K562 (cell line): Measurements from ENCODE around the gene STRN3. TPM values are rescaled to one million over a fixed set of nuclear protein-coding genes. Genes with fewer than 3 reads are reported as not detected.
A peak's percentile ranks its signal among the peaks of the same experiment; 100 is the strongest.
"Not testable (repeated sequence)": the region's sequence is repeated elsewhere in the genome, so short reads cannot be mapped to it uniquely, and the experiment has no call there.

Experiments used
- ATAC-seq: fragments of 200-7000 bp; cut with Tn5 transposase; 3 replicates; pipeline ENCODE4 v1.9.1; 2020; ENCODE audit warnings: moderate library complexity
- BruUV-seq: library from RNA; stranded (reverse); fragments of 400-500 nt; replicated peaks from 2 replicates; lab custom pipeline; 2021; lab: Mats Ljungman, UMichigan
- CTCF ChIA-PET: fragments of 300-600 bp; formaldehyde crosslinking; extraction: SDS; loops from one replicate; lab custom pipeline; 2021; ENCODE audit warnings: low intra/inter-chr PET ratio; lab: Yijun Ruan, JAX
- POLR2A ChIA-PET: fragments of 300-600, 350-650 bp; sonication (Branson Sonifier 250); formaldehyde crosslinking; extraction: SDS; loops from one replicate; lab custom pipeline; 2021; ENCODE audit warnings: antibody characterized with exemption, inconsistent platforms; lab: Yijun Ruan, JAX
- DNase-seq, 4 experiments: peaks; one replicate each; pipeline versions ENCODE4 v3.0.0 to v3.0.0-alpha.2; 2011 to 2018; ENCODE audit warnings: low spot score in 3 of 4, mixed read lengths in 3 of 4; ENCODE audit errors: extremely low read depth in 1 of 4
- FAIRE-seq: peaks from 2 replicates; lab custom pipeline; 2011; peaks lifted over from hg19 to GRCh38; lab: Jason Lieb, UNC
- H2AFZ ChIP-seq: 2 replicates; pipeline ENCODE4 v1.6.0; 2011; ENCODE audit warnings: low read depth, low read length, control low read depth, inconsistent platforms
- H3K27ac ChIP-seq: fragments of 200-600 bp; 3 replicates; pipeline ENCODE4 v1.8.0; 2011; ENCODE audit warnings: low read depth, mild to moderate bottlenecking, control low read depth, inconsistent platforms, low read length, moderate library complexity, mixed read lengths; ENCODE audit errors: extremely low read depth
- H3K27me3 ChIP-seq, 2 experiments: fragments of 300-600 bp in 1 of 2; 2 replicates in 1 of 2; 3 replicates in 1 of 2; pipeline versions ENCODE4 v1.6.0 to v1.8.0; 2011; ENCODE audit warnings: inconsistent platforms in 2 of 2, low read length in 2 of 2, mild to moderate bottlenecking in 1 of 2, mixed read lengths in 1 of 2, moderate library complexity in 1 of 2; ENCODE audit not compliant: control insufficient read depth in 2 of 2, insufficient read depth in 2 of 2
- H3K36me3 ChIP-seq: fragments of 300-600 bp; 3 replicates; pipeline ENCODE4 v1.8.0; 2011; ENCODE audit warnings: mild to moderate bottlenecking, low read length, inconsistent platforms; ENCODE audit not compliant: control insufficient read depth, insufficient read depth
- H3K4me1 ChIP-seq, 2 experiments: fragments of 200-600 bp in 1 of 2; replicated peaks in 1 of 2; 2 replicates in 1 of 2; 3 replicates in 1 of 2; pipeline versions ENCODE4 v1.5.1 to v1.8.0; 2011; ENCODE audit warnings: inconsistent platforms in 2 of 2, low read length in 2 of 2, mild to moderate bottlenecking in 1 of 2, mixed read lengths in 1 of 2, moderate library complexity in 1 of 2; ENCODE audit not compliant: control insufficient read depth in 2 of 2, insufficient read depth in 2 of 2
- H3K4me2 ChIP-seq: 2 replicates; pipeline ENCODE4 v1.6.1; 2011; ENCODE audit warnings: low read length, control low read depth, inconsistent platforms, mixed read lengths; ENCODE audit not compliant: insufficient read depth
- H3K4me3 ChIP-seq: fragments of 200-600 bp; sonication (generic), shearing (Covaris generic); 2 replicates; pipeline ENCODE4 v1.5.1; 2016; ENCODE audit warnings: control low read depth, inconsistent platforms
- H3K79me2 ChIP-seq: fragments of 200-600 bp; 3 replicates; pipeline ENCODE4 v1.8.0; 2011; ENCODE audit warnings: low read length, inconsistent platforms; ENCODE audit not compliant: control insufficient read depth, insufficient read depth
- H3K9ac ChIP-seq, 2 experiments: 2 replicates each; pipeline versions ENCODE4 v1.6.0 to v1.6.1; 2011; ENCODE audit warnings: low read depth in 2 of 2, low read length in 2 of 2, control low read depth in 1 of 2, inconsistent platforms in 1 of 2, mild to moderate bottlenecking in 1 of 2, mixed read lengths in 1 of 2; ENCODE audit not compliant: insufficient read depth in 1 of 2
- H3K9me1 ChIP-seq: one replicate; pipeline ENCODE4 v1.6.0; 2011; ENCODE audit warnings: inconsistent platforms, mild to moderate bottlenecking, low read length, moderate library complexity; ENCODE audit not compliant: control insufficient read depth, insufficient read depth
- H3K9me3 ChIP-seq: replicated peaks from 2 replicates; pipeline ENCODE4 v1.5.1; 2011; ENCODE audit warnings: low read depth, low read length, inconsistent platforms; ENCODE audit not compliant: control insufficient read depth, insufficient read depth
- H4K20me1 ChIP-seq: replicated peaks from 2 replicates; pipeline ENCODE4 v1.6.1; 2011; ENCODE audit warnings: low read length, inconsistent platforms, mixed read lengths; ENCODE audit not compliant: control insufficient read depth, insufficient read depth
- MEIS2 ChIP-seq: fragments of 450-650 bp; IDR thresholded peaks from 2 replicates; pipeline ENCODE4 v1.6.1; 2014; ENCODE audit warnings: mild to moderate bottlenecking; ENCODE audit not compliant: partially characterized antibody
- PBX2 ChIP-seq, 2 experiments: IDR thresholded peaks in 1 of 2; conservative IDR thresholded peaks in 1 of 2; 2 replicates each; pipeline ENCODE4 v1.6.1; 2016; ENCODE audit warnings: low read depth in 2 of 2, mild to moderate bottlenecking in 1 of 2, missing compliant biosample characterization in 1 of 2, missing genetic modification characterization in 1 of 2, moderate library complexity in 1 of 2
- PKNOX1 ChIP-seq: fragments of 450-650 bp; IDR thresholded peaks from 2 replicates; pipeline ENCODE4 v1.6.1; 2016
- TEAD2 ChIP-seq: fragments of 450-650 bp; IDR thresholded peaks from 2 replicates; pipeline ENCODE4 v1.6.1; 2016; ENCODE audit warnings: missing genetic modification characterization, control low read depth, missing compliant biosample characterization
- WGBS: fragments of 100-300 bp; shearing (Covaris generic); methylation state at CpG from one replicate; pipeline ENCODE4 v1.1.6; 2016; ENCODE audit warnings: low coverage, mixed read lengths; ENCODE audit not compliant: insufficient coverage; ENCODE audit errors: missing lambda C conversion rate; 5-methylcytosine and 5-hydroxymethylcytosine counted together
- in situ Hi-C: fragments of 300-500 bp; cut with MboI; formaldehyde crosslinking; loops from 4 replicates; pipeline ENCODE4 v1.15.0; 2018; ENCODE audit warnings: inconsistent platforms, mixed read lengths
- intact Hi-C: fragments of 100-400 bp; cut with micrococcal nuclease; formaldehyde crosslinking; loops from 2 replicates; pipeline ENCODE4 v1.14.2; 2022
- polyA plus RNA-seq, 8 experiments: library from polyadenylated mRNA; depleted of rRNA in 4 of 8; stranded (reverse) in 5 of 8; unstranded in 3 of 8; fragments of >200 nt; fragmentation: Nextera tagmentation in 2 of 8; fragmentation: Illumina TruSeq in 1 of 8; extraction: Ambion mirVana in 2 of 8; extraction: Trizol in 1 of 8; gene quantifications; 2 replicates each; pipeline versions ENCODE4 v1.2.1 to v1.2.3, GENCODE V29; 2011 to 2014; ENCODE audit warnings: inconsistent platforms in 1 of 8, missing spikeins in 1 of 8
- total RNA-seq, 7 experiments: library from RNA; depleted of rRNA in 6 of 7; stranded (reverse); fragments of >200 nt in 6 of 7; fragmentation: Illumina TruSeq in 2 of 7; extraction: Trizol in 2 of 7; gene quantifications; 2 replicates each; pipeline versions ENCODE4 v1.2.1 to v1.2.3, GENCODE V29; 2011 to 2021; ENCODE audit warnings: low replicate concordance in 1 of 7
- TF ChIP-seq, protein P1 (sequence below), 2 experiments: fragments of 450-650 bp; IDR thresholded peaks; 2 replicates each; pipeline ENCODE4 v1.6.1; 2016

STRN3 gene
- total and polyA plus RNA-seq, 9 of the 15 experiments (the other 6 are each of a cell fraction or from before 2014, with no cell fraction given) = 5.9 to 29.1 (median 16.0) TPM

DNA sequence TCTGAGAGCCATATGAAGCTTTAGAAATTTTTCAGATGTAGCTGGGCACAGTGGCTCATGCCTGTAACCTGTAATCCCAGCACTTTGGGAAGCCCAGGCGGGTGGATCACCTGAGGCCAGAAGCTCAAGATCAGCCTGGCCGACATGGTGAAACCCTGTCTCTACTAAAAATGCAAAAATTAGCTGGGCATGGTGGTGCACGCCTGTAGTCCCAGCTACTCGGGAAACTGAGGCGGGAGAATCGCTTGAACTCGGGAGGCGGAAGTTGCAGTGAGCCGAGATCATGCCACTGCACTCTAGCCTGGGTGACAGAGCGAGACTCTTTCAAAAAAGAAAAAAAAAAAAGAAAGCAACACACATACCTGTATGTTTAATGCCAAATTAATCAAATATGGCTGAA, 16.7 kb upstream of the STRN3 start:
- H4K20me1 ChIP-seq, H3K36me3 ChIP-seq, H3K9me1 ChIP-seq, H3K4me2 ChIP-seq, H3K9ac ChIP-seq, H3K79me2 ChIP-seq, H3K4me3 ChIP-seq, ATAC-seq, H3K9me3 ChIP-seq, intact Hi-C loops, CTCF ChIA-PET, in situ Hi-C loops, H3K27me3 ChIP-seq, DNase-seq, BruUV-seq: not testable (repeated sequence)
- H2AFZ ChIP-seq = peak overlapping the region; percentile 33; the same call in 1 of the 2 replicates
- peaks cover 14 to 15% of the 10 kb centered on the region in 2 experiments; a peak in 4 of 5 replicates for H3K4me1 ChIP-seq
- FAIRE-seq = peak; percentile 19
- H3K27ac ChIP-seq = peak overlapping the region; percentile 15; the same call in 1 of the 3 replicates
- WGBS = 78% methylated on average over 7 of the region's 10 CpGs
- TF ChIP-seq, protein P1, sequence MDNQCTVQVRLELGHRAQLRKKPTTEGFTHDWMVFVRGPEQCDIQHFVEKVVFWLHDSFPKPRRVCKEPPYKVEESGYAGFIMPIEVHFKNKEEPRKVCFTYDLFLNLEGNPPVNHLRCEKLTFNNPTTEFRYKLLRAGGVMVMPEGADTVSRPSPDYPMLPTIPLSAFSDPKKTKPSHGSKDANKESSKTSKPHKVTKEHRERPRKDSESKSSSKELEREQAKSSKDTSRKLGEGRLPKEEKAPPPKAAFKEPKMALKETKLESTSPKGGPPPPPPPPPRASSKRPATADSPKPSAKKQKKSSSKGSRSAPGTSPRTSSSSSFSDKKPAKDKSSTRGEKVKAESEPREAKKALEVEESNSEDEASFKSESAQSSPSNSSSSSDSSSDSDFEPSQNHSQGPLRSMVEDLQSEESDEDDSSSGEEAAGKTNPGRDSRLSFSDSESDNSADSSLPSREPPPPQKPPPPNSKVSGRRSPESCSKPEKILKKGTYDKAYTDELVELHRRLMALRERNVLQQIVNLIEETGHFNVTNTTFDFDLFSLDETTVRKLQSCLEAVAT (IDR thresholded peaks at IDR 0.05) = peak in 1 of 2 experiments; percentile 66; a peak in 1 of 4 replicates
- POLR2A ChIA-PET = interaction anchor here (0.6 to 1.8 kb wide), 3 partner anchors 10 to 116 kb away, joined by 3 to 6 read pairs (median 5); no protein-coding TSS in a partner anchor

DNA sequence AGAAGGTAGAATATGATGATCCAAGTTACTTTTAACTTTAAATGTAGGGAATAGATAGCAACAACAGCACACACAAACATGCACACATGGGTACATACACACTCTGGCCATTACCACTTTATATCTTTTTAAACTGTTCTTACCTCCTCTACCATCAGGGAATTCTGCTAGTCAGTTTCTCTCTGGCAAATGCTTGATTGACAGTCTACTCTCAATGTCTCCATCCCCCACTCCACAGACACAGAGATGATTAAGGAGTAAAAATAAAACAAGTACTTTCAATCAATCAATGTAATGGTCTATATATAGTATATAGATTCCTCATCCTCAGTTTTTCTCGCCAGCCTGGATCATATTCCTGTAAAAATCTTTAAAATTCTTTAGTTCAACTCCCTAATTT, 16.1 kb upstream of the STRN3 start:
- Histone ChIP-seq H3K9me3 (peaks cover 5% of the 10 kb centered on the region; the same call in 1 of the 2 replicates), H4K20me1 (no peaks in the 10 kb centered on the region), H2AFZ (0 out of 2 replicates have a peak overlapping the region, but pooled peaks have one; percentile 12), H3K27me3 (no peaks in the 10 kb centered on the region), H3K4me2 (no peak overlapping the region; the same call in 1 of the 2 replicates), H3K9ac (no peak overlapping the region), H3K79me2 (no peaks in the 10 kb centered on the region), H3K4me3 (no peak overlapping the region), H3K27ac (no peak overlapping the region), H3K9me1 (no peaks in the 10 kb centered on the region), H3K4me1 (peaks cover 15 to 19% of the 10 kb centered on the region in 2 experiments; a peak in 4 of 5 replicates), H3K36me3 (no peaks in the 10 kb centered on the region)
- ATAC-seq = no peak
- no peak for DNase-seq
- FAIRE-seq = no peak
- 63% methylated on average over 1 of the region's 1 CpG for whole genome bisulfite sequencing
- intact Hi-C loops = no loop called here
- ChIA-PET CTCF (no interaction called here), POLR2A (interaction anchor here (0.7 to 0.9 kb wide), 2 partner anchors 11 kb away, joined by 3 read pairs; no protein-coding TSS in a partner anchor)
- no TSS peak for BruUV-seq
- TF ChIP-seq TEAD2 (no peak), MEIS2 (peak; percentile 21), PKNOX1 (peak; percentile 94), PBX2 (CRISPR knock-in tag; IDR thresholded peaks at IDR 0.05; ENCODE audit: low read depth) (no peak), PBX2 (tag; conservative IDR thresholded peaks at IDR 0.05; ENCODE audit: low read depth) (peak; percentile 62)
- in situ Hi-C loops = no loop called here
